RWPE1 (cell line): ENCODE results near the gene TNFAIP3.
A peak's percentile ranks its signal among the peaks of the same experiment; 100 is the strongest.

Experiments
- CTCF ChIA-PET: fragments of 350-600 bp; sonication (Branson Sonifier 250); formaldehyde crosslinking; extraction: SDS; loops from one replicate; lab custom pipeline; 2021; lab: Yijun Ruan, JAX
- POLR2A ChIA-PET: fragments of 400-600 bp; formaldehyde crosslinking; extraction: SDS; loops from one replicate; lab custom pipeline; 2020; ENCODE audit warnings: antibody characterized with exemption; ENCODE audit not compliant: low non-redundant PET; lab: Yijun Ruan, JAX
- DNase-seq: peaks from one replicate; pipeline ENCODE4 v3.0.0; 2012; ENCODE audit warnings: low spot score
- H3K27ac ChIP-seq: fragments of 450-650 bp; 2 replicates; pipeline ENCODE4 v1.5.1; 2017
- CTCF ChIP-seq: fragments of 450-650 bp; conservative IDR thresholded peaks from 2 replicates; pipeline ENCODE4 v1.5.1; 2017; ENCODE audit warnings: low read depth, mild to moderate bottlenecking

TNFAIP3 gene

GRCh38 chr6:137871831-137872454 lies 4.9 kb downstream of the TNFAIP3 start:
- ChIA-PET CTCF (interaction anchor here (0.9 kb wide), 1 partner anchor 72 kb away, joined by 3 read pairs; no protein-coding TSS in a partner anchor), POLR2A (no interaction called here)
- H3K27ac ChIP-seq = no peak overlapping the region
- TF ChIP-seq CTCF = no peak
- DNase-seq = no peak

GRCh38 chr6:137872581-137873115 lies 5.6 kb downstream of the TNFAIP3 start:
- DNase-seq = no peak
- ChIA-PET CTCF (interaction anchor here (0.9 kb wide), 1 partner anchor 73 kb away, joined by 3 read pairs; no protein-coding TSS in a partner anchor), POLR2A (no interaction called here)
- H3K27ac ChIP-seq = no peak overlapping the region
- no peak for TF ChIP-seq CTCF

- peak; percentile 80 for DNase-seq
These were observed 6.3 kb downstream of the TNFAIP3 start for GRCh38 chr6:137873273-137873762.

GRCh38 chr6:137874204-137875057 lies 7.4 kb downstream of the TNFAIP3 start:
- TF ChIP-seq CTCF = no peak
- no peak overlapping the region for H3K27ac ChIP-seq
- CTCF ChIA-PET = no interaction called here

More at GRCh38 chr6:137873273-137873762, 6.3 kb downstream of the TNFAIP3 start:
- H3K27ac ChIP-seq = no peak overlapping the region
- ChIA-PET POLR2A (no interaction called here), CTCF (interaction anchor here (0.6 kb wide), 1 partner anchor 74 kb away, joined by 3 read pairs; no protein-coding TSS in a partner anchor)
- no peak for TF ChIP-seq CTCF

GRCh38 chr6:137875058-137875520 lies 8.0 kb downstream of the TNFAIP3 start:
- POLR2A ChIA-PET = no interaction called here

More at GRCh38 chr6:137874204-137875057, 7.4 kb downstream of the TNFAIP3 start:
- DNase-seq = no peak
- POLR2A ChIA-PET = no interaction called here

More at GRCh38 chr6:137875058-137875520, 8.0 kb downstream of the TNFAIP3 start:
- no peak for TF ChIP-seq CTCF
- CTCF ChIA-PET = interaction anchor here (0.7 kb wide), 1 partner anchor 75 kb away, joined by 3 read pairs; no protein-coding TSS in a partner anchor
- H3K27ac ChIP-seq = no peak overlapping the region
- no peak for DNase-seq
